ENCODE data around the gene NFIX.

DNA sequence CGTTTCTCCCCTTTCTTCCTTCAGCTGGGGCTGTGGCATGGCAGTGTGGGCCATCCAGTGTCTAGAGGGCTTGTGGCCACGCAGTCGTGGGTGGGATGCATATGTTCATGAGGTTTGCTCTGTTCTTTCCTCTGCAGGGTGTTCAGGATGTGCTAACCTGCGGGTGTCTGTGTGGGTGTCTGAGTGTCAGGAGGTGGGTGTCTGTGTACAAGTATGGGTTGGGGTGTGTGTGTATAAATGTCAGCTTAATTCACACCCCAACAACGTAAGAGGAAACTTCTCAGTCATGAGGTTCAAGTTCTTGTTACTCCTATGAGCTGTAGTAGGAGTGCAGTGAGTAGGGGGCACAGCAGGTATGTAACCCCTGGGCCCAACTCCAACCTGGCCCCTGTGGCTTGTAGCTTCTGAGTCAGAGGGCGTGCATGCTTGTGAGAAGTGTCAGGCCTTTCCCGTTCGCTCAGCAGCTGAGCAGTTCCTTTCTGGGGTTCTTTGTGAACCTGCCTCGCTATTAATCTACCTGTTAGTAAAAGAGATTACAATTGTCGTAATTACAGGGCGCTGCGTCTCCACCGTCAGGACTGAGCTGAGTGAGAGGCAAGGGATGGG is 49.1 kb downstream of the NFIX start:
- TF ChIP-seq, protein P1, sequence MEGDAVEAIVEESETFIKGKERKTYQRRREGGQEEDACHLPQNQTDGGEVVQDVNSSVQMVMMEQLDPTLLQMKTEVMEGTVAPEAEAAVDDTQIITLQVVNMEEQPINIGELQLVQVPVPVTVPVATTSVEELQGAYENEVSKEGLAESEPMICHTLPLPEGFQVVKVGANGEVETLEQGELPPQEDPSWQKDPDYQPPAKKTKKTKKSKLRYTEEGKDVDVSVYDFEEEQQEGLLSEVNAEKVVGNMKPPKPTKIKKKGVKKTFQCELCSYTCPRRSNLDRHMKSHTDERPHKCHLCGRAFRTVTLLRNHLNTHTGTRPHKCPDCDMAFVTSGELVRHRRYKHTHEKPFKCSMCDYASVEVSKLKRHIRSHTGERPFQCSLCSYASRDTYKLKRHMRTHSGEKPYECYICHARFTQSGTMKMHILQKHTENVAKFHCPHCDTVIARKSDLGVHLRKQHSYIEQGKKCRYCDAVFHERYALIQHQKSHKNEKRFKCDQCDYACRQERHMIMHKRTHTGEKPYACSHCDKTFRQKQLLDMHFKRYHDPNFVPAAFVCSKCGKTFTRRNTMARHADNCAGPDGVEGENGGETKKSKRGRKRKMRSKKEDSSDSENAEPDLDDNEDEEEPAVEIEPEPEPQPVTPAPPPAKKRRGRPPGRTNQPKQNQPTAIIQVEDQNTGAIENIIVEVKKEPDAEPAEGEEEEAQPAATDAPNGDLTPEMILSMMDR (IDR thresholded peaks at IDR 0.05) = no peak
- TF ChIP-seq POLR2AphosphoS5 (IDR thresholded peaks at IDR 0.05) (no peak), EP300 (IDR thresholded peaks at IDR 0.05) (no peak)

All from sigmoid colon (tissue), 4 donors.